ENCODE measurements around the gene RAN.
"Not testable (repeated sequence)": the region's sequence is repeated elsewhere in the genome, so short reads cannot be mapped to it uniquely, and the experiment has no call there.

Gene RAN

GRCh38 chr12:130871286-130872178 is at the start of gene RAN:
TSS of gene RAN (plus strand) at chr12:130872066. CDS start at chr12:130872594, 528 bp downstream.
- peak; percentile 89 to 95 for DNase-seq

GRCh38 chr12:130825771-130826150 is 46.1 kb upstream of the RAN start:
- no peak for DNase-seq

GRCh38 chr12:130826151-130826801 is 45.6 kb upstream of the RAN start:
- DNase-seq: peak; percentile 64 to 72

- no peak for DNase-seq
These were observed 44.4 kb upstream of the RAN start for GRCh38 chr12:130827432-130827831.

- DNase-seq: no peak
These were observed 43.0 kb upstream of the RAN start for GRCh38 chr12:130828895-130829294.

- no peak for DNase-seq
These were observed 42.2 kb upstream of the RAN start for GRCh38 chr12:130829391-130830245.

- DNase-seq: no peak
These were observed 41.7 kb upstream of the RAN start for GRCh38 chr12:130830246-130830551.

GRCh38 chr12:130831246-130831645 is 40.6 kb upstream of the RAN start:
- DNase-seq: no peak

- no peak for DNase-seq
These were observed 39.9 kb upstream of the RAN start for GRCh38 chr12:130831876-130832405.

GRCh38 chr12:130832561-130833209 is 39.2 kb upstream of the RAN start:
- DNase-seq: no peak

- no peak for DNase-seq
These were observed 36.9 kb upstream of the RAN start for GRCh38 chr12:130835011-130835410.

- no peak for DNase-seq
These were observed 36.4 kb upstream of the RAN start for GRCh38 chr12:130835436-130835835.

- peak in 1 of 2 donors; percentile 18 for DNase-seq
These were observed 33.4 kb upstream of the RAN start for GRCh38 chr12:130838284-130838950.

- DNase-seq: peak; percentile 86 to 89
These were observed 32.7 kb upstream of the RAN start, which contains the start of gene STX2 for GRCh38 chr12:130838951-130839769. TSS of gene STX2 (minus strand) at chr12:130839250. CDS start at chr12:130839099, 151 bp downstream.

- DNase-seq: no peak
These were observed 32.0 kb upstream of the RAN start for GRCh38 chr12:130839770-130840404.

- no peak for DNase-seq
These were observed 25.5 kb upstream of the RAN start for GRCh38 chr12:130846369-130846768.

- DNase-seq: no peak
These were observed 24.8 kb upstream of the RAN start for GRCh38 chr12:130847112-130847511.

- DNase-seq: not testable (repeated sequence)
These were observed 23.8 kb upstream of the RAN start for GRCh38 chr12:130848105-130848504.

- not testable (repeated sequence) for DNase-seq
These were observed 23.0 kb upstream of the RAN start for GRCh38 chr12:130848785-130849305.
